HG03575 (cell line): ENCODE measurements around the gene CPM.
"Not testable (repeated sequence)": the region's sequence is repeated elsewhere in the genome, so short reads cannot be mapped to it uniquely, and the experiment has no call there.

Source experiments
- ATAC-seq: cut with Tn5 transposase; IDR thresholded peaks from one replicate; pipeline ENCODE4 v1.9.1; 2021; ENCODE audit not compliant: unreplicated experiment, insufficient number of reproducible peaks, low FRiP score; ENCODE audit errors: extremely low read depth

The CPM gene

DNA sequence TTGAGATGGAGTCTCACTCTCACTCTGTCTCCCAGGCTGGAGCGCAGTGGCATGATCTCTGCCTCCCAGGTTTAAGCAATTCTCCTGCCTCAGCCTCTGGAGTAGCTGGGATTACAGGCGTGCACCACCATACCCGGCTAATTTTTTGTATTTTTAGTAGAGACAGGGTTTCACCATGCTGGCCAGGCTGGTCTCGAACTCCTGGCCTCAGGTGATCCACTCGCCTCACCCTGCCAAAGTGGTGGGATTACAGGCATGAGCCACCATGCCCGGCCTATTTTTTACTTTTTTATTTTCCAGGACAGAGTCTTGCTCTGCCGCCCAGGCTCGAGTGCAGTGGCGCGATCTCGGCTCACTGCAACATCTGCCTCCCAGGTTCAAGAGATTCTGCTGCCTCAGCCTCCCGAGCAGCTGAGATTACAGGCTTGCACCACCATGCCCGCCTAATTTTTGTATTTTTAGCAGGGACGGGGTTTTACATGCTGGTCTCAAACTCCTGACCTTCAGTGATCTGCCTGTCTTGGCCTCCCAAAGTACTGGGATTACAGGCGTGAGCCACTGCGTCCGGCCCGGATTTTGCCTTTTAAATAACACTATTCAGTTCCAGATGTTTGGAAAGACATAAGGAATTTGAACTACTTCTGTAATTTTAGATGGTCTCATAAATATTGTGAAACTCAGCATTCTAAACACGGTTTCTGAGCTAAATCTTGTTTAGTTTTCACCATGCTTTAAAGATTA, 129.9 kb downstream of the CPM start:
- not testable (repeated sequence) for ATAC-seq

DNA sequence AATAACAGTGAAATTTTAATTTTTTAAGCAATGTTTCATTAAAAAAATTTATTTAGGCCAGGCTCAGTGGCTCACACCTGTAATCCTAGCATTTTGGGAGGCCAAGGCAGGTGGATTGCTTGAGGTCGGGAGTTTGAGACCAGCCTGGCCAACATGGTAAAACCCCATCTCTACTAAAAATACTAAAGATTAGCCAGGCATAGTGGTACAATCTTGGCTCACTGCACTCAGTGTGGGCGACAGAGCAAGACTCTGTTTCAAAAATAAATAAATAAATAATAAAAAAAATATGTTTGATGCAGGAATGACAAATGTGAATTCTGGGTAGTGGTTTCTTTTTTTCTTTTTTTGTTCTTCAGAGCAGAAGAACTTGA, 130.6 kb downstream of the CPM start:
- not testable (repeated sequence) for ATAC-seq
